ENCODE data around the gene SNRK. TPM values are rescaled to one million over a fixed set of nuclear protein-coding genes. Genes with fewer than 3 reads are reported as not detected.

Gene SNRK
- total RNA-seq, 1 donor from 2014 or later, result 29.7 TPM

DNA sequence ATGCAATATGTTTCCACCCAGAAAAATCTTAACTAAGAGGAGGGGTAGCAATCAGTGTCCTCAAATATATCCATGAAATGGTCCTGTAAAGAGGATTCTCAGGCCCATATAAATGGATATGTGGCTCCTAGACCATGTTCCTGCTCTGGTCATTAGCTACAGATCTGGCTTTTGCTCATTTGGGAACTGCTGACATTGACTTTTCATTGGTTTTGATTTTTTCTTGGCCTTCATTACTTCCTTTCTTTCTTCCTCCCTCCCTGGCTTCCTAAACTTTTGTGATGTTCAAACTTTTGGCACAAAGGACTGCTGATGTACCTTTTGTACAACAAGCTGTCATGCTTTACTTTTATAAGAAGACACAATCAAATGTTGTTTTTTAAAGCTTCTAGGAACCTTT lies 41.6 kb upstream of the SNRK start:
- no peak overlapping the region for H3K4me3 ChIP-seq (ENCODE audit: low read depth, low read length)
- no peak for FAIRE-seq
- TF ChIP-seq, protein P1, sequence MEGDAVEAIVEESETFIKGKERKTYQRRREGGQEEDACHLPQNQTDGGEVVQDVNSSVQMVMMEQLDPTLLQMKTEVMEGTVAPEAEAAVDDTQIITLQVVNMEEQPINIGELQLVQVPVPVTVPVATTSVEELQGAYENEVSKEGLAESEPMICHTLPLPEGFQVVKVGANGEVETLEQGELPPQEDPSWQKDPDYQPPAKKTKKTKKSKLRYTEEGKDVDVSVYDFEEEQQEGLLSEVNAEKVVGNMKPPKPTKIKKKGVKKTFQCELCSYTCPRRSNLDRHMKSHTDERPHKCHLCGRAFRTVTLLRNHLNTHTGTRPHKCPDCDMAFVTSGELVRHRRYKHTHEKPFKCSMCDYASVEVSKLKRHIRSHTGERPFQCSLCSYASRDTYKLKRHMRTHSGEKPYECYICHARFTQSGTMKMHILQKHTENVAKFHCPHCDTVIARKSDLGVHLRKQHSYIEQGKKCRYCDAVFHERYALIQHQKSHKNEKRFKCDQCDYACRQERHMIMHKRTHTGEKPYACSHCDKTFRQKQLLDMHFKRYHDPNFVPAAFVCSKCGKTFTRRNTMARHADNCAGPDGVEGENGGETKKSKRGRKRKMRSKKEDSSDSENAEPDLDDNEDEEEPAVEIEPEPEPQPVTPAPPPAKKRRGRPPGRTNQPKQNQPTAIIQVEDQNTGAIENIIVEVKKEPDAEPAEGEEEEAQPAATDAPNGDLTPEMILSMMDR (IDR thresholded peaks at IDR 0.05; ENCODE audit: insufficient read depth, low read length, severe bottlenecking), result no peak
- DNase-seq (ENCODE audit: low read depth), result no peak
- H3K27me3 ChIP-seq (ENCODE audit: control insufficient read depth, insufficient read depth, low read length), result no peaks in the 10 kb centered on the region
- H3K36me3 ChIP-seq (ENCODE audit: control insufficient read depth, insufficient read depth, low read length), result no peaks in the 10 kb centered on the region

DNA sequence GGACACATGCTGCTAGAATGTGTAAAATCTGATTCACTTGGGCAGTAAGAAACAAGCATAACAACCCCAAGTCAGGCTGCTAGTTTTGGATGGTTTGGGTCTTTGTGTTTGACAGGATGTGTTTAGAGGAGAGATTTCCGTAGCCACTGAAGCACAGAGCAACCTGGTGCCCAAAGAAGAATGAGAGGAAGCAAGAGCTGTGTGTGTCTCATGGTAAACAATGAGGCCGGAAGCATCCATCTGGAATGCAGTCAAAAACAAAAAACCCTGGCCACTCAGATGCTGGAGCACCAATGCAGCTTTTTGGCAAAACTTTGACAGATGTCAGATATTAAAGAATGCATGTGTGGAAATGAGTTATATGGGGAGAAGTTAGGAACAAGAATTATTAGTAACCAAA lies 39.4 kb upstream of the SNRK start:
- TF ChIP-seq, protein P1 (IDR thresholded peaks at IDR 0.05; ENCODE audit: insufficient read depth, low read length, severe bottlenecking), result no peak
- Histone ChIP-seq H3K27me3 (ENCODE audit: control insufficient read depth, insufficient read depth, low read length) (no peaks in the 10 kb centered on the region), H3K36me3 (ENCODE audit: control insufficient read depth, insufficient read depth, low read length) (no peaks in the 10 kb centered on the region), H3K4me3 (ENCODE audit: low read depth, low read length) (no peak overlapping the region)
- no peak for FAIRE-seq
- DNase-seq (ENCODE audit: low read depth), result no peak

DNA sequence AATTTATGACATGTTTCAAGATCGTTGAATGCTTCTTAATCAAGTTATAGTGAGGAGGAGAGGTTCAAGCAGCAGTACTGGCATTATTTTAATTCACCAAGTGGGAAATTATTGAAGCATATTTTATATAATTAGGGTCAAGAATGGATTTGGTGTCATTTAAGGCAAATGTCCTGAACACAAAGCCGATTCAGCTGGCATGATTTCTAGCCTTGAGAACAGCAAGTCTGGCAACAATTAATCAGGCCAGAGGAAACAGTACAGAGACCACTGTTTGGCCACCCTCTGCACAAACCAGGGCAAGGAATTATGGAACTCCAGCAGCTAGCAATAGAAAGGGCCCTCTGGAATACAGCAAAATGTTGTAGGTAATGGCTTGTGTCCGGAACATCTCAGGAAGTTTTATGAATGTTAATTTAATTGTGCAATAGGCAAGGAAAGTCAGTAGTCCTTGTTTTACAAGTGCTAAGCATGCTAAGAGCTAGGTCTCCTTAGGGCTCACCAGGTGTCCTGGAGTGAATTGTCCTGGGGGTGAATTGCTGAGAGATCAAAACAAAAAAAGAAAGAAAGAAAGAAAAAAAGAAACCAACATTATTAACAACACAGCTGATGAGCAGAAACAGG lies 38.7 kb upstream of the SNRK start:
- DNase-seq (ENCODE audit: low read depth) (no peak), FAIRE-seq (no peak)
- Histone ChIP-seq H3K36me3 (ENCODE audit: control insufficient read depth, insufficient read depth, low read length) (no peaks in the 10 kb centered on the region), H3K4me3 (ENCODE audit: low read depth, low read length) (no peak overlapping the region), H3K27me3 (ENCODE audit: control insufficient read depth, insufficient read depth, low read length) (no peaks in the 10 kb centered on the region)
- TF ChIP-seq, protein P1 (IDR thresholded peaks at IDR 0.05; ENCODE audit: insufficient read depth, low read length, severe bottlenecking), result no peak

DNA sequence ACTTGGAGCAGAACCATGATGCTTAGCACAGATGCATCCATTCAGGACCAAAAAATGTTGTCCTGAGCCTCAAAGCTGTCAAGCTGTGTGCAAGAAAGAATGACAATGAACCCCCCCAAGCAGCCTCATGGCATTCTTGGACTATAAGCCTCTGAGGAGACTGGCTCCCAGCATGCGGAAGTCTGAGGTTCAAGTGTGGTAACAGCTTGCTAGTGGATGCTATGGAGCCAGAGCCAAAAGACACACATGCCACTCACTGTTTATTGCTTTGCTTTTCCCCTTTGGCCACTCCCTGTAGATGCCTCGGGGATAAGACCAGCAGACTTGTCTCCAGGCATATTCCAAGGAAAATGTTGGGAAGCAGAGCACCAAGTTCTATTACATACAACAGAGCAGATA lies 38.2 kb upstream of the SNRK start:
- no peaks in the 10 kb centered on the region for H3K36me3 ChIP-seq (ENCODE audit: control insufficient read depth, insufficient read depth, low read length)
- H3K4me3 ChIP-seq (ENCODE audit: low read depth, low read length), result no peak overlapping the region
- H3K27me3 ChIP-seq (ENCODE audit: control insufficient read depth, insufficient read depth, low read length), result no peaks in the 10 kb centered on the region
- DNase-seq (ENCODE audit: low read depth), result no peak
- FAIRE-seq, result peak; percentile 28
- TF ChIP-seq, protein P1 (IDR thresholded peaks at IDR 0.05; ENCODE audit: insufficient read depth, low read length, severe bottlenecking), result no peak

DNA sequence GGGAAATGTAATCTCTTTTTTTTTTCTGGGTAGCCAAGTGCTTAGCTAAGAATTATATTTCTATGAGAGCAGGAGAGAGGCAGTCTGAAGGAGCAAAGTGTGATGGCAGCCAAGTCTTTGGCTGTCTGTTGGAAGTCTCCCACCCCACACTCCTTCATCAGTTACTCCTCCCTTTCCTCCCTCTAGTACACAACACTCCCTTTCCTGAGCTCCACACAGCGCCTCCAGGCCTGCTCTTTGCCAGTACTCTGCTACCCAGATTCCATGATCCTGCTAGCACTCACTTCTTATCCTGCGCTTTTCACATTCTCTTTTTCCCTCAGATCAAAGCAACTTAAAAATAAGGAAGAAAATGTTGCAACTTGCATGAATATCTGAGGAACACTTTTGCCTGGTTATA lies 37.4 kb upstream of the SNRK start:
- no peak for FAIRE-seq
- Histone ChIP-seq H3K27me3 (ENCODE audit: control insufficient read depth, insufficient read depth, low read length) (no peaks in the 10 kb centered on the region), H3K36me3 (ENCODE audit: control insufficient read depth, insufficient read depth, low read length) (no peaks in the 10 kb centered on the region)

More for the DNA sequence above, 37.4 kb upstream of the SNRK start:
- TF ChIP-seq, protein P1 (IDR thresholded peaks at IDR 0.05; ENCODE audit: insufficient read depth, low read length, severe bottlenecking), result no peak
- DNase-seq (ENCODE audit: low read depth), result no peak
- no peak overlapping the region for H3K4me3 ChIP-seq (ENCODE audit: low read depth, low read length)

Data from bronchial epithelial cell (primary cell).